NCI-H1048 (cell line): ENCODE results near the gene ABCC8.
A peak's percentile ranks its signal among the peaks of the same experiment; 100 is the strongest.

ENCODE experiments used
- DNase-seq: peaks from one replicate; lab custom pipeline; 2025; lab: John Stamatoyannopoulos, UW

ABCC8 gene

GRCh38 chr11:17386331-17387084 is 90.1 kb downstream of the ABCC8 start:
- DNase-seq = no peak

- no peak for DNase-seq
These were observed 90.7 kb downstream of the ABCC8 start for GRCh38 chr11:17385926-17386325.

GRCh38 chr11:17385492-17385891 is 91.2 kb downstream of the ABCC8 start:
- no peak for DNase-seq

- no peak for DNase-seq
These were observed 92.6 kb downstream of the ABCC8 start for GRCh38 chr11:17384002-17384511.

- DNase-seq = no peak
These were observed 93.2 kb downstream of the ABCC8 start for GRCh38 chr11:17383461-17383860.

- DNase-seq = no peak
These were observed 94.5 kb downstream of the ABCC8 start for GRCh38 chr11:17382046-17382728.

GRCh38 chr11:17381156-17381555 is 95.5 kb downstream of the ABCC8 start:
- no peak for DNase-seq

GRCh38 chr11:17379383-17380180 is 97.1 kb downstream of the ABCC8 start:
- no peak for DNase-seq

- DNase-seq = no peak
These were observed 98.0 kb downstream of the ABCC8 start for GRCh38 chr11:17378655-17379054.

GRCh38 chr11:17376493-17376892 is 100.2 kb downstream of the ABCC8 start:
- DNase-seq = no peak

GRCh38 chr11:17375547-17375946 is 101.1 kb downstream of the ABCC8 start:
- DNase-seq = no peak

- DNase-seq = no peak
These were observed 105.0 kb downstream of the ABCC8 start for GRCh38 chr11:17371614-17372013.

- no peak for DNase-seq
These were observed 106.9 kb downstream of the ABCC8 start for GRCh38 chr11:17369684-17370243.

GRCh38 chr11:17369094-17369493 is 107.6 kb downstream of the ABCC8 start:
- no peak for DNase-seq

- DNase-seq = no peak
These were observed 108.1 kb downstream of the ABCC8 start for GRCh38 chr11:17368551-17368950.

GRCh38 chr11:17366495-17366894 is 110.2 kb downstream of the ABCC8 start:
- DNase-seq = no peak

GRCh38 chr11:17354601-17354991 is 122.0 kb downstream of the ABCC8 start:
- peak; percentile 25 for DNase-seq

GRCh38 chr11:17353821-17354600 is 122.6 kb downstream of the ABCC8 start:
- DNase-seq = no peak

GRCh38 chr11:17352950-17353820 is 123.5 kb downstream of the ABCC8 start:
- DNase-seq = peak; percentile 27

GRCh38 chr11:17351510-17352176 is 125.0 kb downstream of the ABCC8 start, which contains the start of gene NCR3LG1:
TSS of gene NCR3LG1 (plus strand) at chr11:17351800. CDS start at chr11:17351970, 170 bp downstream.
- no peak for DNase-seq
